Cardiac muscle cell (in vitro differentiated cells and primary cell): ENCODE results near the gene RHEX. TPM values are rescaled to one million over a fixed set of nuclear protein-coding genes. Genes with fewer than 3 reads are reported as not detected.
"Not testable (repeated sequence)": the region's sequence is repeated elsewhere in the genome, so short reads cannot be mapped to it uniquely, and the experiment has no call there.

Experiments used
- DNase-seq, 2 donors: peaks; one replicate each; pipeline versions ENCODE4 v3.0.0 to v3.0.0-alpha.2; 2010 to 2017; ENCODE audit warnings: low read depth in 1 of 2, low spot score in 1 of 2
- H3K27ac ChIP-seq: fragments of 200-600 bp; sonication (generic); 2 replicates; pipeline ENCODE4 v1.5.1; 2016
- H3K27me3 ChIP-seq: fragments of 200-600 bp; sonication (generic); 2 replicates; pipeline ENCODE4 v1.6.0; 2016; ENCODE audit warnings: control low read depth
- H3K36me3 ChIP-seq: fragments of 200-600 bp; sonication (generic); 2 replicates; pipeline ENCODE4 v1.5.1; 2016; ENCODE audit warnings: control low read depth
- H3K4me1 ChIP-seq: fragments of 200-600 bp; sonication (generic); 2 replicates; pipeline ENCODE4 v1.8.1; 2017; ENCODE audit warnings: low read depth, mild to moderate bottlenecking, mixed run types
- H3K4me3 ChIP-seq: fragments of 200-600 bp; sonication (generic); 2 replicates; pipeline ENCODE4 v1.5.1; 2016; ENCODE audit warnings: mild to moderate bottlenecking
- H3K9me3 ChIP-seq: fragments of 200-600 bp; sonication (generic); 2 replicates; pipeline ENCODE4 v1.5.1; 2017; ENCODE audit warnings: low read depth, mild to moderate bottlenecking, control low read depth
- polyA plus RNA-seq: library from polyadenylated mRNA; unstranded; fragments of >200 nt; fragmentation: Nextera tagmentation; extraction: Ambion mirVana; gene quantifications from 2 replicates; pipeline ENCODE4 v1.2.1, GENCODE V29; 2016
- total RNA-seq: library from RNA; depleted of rRNA; stranded (reverse); fragments of >200 nt; gene quantifications from 2 replicates; pipeline ENCODE4 v1.2.3, GENCODE V29; 2016
- TF ChIP-seq, protein P1 (sequence below): IDR thresholded peaks from 2 replicates; pipeline ENCODE4 v1.5.1; 2012; ENCODE audit warnings: low read depth, mild to moderate bottlenecking, low read length

RHEX gene, protein sequence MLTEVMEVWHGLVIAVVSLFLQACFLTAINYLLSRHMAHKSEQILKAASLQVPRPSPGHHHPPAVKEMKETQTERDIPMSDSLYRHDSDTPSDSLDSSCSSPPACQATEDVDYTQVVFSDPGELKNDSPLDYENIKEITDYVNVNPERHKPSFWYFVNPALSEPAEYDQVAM
- total RNA-seq (10.9 and 16.2 TPM in 2 replicates), polyA plus RNA-seq (7.3 and 28.6 TPM in 2 replicates)

DNA sequence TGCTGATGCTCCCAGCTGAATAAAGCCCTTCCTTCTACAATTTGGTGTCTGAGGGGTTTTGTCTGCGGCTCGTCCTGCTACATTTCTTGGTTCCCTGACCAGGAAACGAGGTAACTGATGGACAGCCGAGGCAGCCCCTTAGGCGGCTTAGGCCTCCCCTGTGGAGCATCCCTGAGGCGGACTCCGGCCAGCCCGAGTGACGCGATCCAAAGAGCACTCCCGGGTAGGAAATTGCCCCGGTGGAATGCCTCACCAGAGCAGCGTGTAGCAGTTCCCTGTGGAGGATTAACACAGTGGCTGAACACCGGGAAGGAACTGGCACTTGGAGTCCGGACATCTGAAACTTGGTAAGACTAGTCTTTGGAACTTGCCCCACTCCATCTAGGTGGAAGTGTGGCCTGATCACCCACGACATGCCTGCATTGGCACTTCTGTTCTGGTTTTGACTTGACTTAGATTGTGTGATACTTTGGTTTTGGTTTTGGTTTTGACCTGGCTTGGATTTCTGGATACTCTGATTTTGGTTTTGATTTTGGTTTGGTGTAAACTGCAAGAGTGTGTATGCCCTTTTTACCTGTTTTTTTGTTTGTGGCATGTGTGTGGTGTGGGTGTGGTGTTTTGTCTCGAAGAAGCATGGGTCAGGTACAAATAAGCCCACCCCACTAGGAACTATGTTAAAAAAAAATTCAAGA is at the start of gene RHEX:
TSS of gene RHEX (plus strand) at position 255 of the 692 bp plus-strand sequence. CDS start 44,656 bp downstream, outside the sequence.
- H3K27ac ChIP-seq, H3K27me3 ChIP-seq, H3K36me3 ChIP-seq, H3K4me1 ChIP-seq, H3K9me3 ChIP-seq, H3K4me3 ChIP-seq, DNase-seq: not testable (repeated sequence)

DNA sequence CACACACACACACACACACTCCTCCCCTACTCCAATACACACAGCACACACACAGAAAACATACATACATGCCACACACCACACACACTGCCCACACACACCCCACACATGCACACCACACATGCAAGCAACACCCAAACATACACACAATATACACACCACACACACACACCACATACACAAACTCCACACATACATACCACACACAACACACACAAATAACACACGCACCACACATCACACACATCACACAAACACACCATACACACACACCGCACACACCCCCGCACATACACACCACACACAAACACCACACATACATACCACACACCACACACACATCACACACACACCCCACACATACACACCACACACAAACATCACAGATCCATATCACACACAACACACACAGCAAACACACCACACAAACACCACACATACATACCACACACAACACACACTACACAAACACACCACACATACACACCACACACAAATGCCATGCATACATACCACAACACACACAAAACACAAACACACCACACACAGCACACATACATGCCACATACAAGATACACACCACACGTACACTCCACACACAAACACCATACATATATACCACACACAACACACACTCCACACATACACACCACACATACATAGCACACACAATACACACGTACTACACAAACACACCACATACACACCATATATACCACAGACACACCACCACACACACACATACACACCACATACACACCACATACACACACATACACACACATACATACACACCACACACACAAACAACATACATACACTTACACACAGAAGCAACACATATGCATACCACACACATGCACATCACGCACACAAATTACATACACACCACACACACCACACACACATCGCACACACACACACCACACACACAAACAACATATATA is 48.8 kb upstream of the RHEX start:
- Histone ChIP-seq H3K27ac (peak overlapping the region; percentile 85), H3K27me3 (no peaks in the 10 kb centered on the region), H3K9me3 (no peaks in the 10 kb centered on the region), H3K4me3 (no peak overlapping the region), H3K36me3 (no peaks in the 10 kb centered on the region), H3K4me1 (peaks cover 24% of the 10 kb centered on the region)
- TF ChIP-seq, protein P1, sequence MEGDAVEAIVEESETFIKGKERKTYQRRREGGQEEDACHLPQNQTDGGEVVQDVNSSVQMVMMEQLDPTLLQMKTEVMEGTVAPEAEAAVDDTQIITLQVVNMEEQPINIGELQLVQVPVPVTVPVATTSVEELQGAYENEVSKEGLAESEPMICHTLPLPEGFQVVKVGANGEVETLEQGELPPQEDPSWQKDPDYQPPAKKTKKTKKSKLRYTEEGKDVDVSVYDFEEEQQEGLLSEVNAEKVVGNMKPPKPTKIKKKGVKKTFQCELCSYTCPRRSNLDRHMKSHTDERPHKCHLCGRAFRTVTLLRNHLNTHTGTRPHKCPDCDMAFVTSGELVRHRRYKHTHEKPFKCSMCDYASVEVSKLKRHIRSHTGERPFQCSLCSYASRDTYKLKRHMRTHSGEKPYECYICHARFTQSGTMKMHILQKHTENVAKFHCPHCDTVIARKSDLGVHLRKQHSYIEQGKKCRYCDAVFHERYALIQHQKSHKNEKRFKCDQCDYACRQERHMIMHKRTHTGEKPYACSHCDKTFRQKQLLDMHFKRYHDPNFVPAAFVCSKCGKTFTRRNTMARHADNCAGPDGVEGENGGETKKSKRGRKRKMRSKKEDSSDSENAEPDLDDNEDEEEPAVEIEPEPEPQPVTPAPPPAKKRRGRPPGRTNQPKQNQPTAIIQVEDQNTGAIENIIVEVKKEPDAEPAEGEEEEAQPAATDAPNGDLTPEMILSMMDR, result no peak
- no peak for DNase-seq

DNA sequence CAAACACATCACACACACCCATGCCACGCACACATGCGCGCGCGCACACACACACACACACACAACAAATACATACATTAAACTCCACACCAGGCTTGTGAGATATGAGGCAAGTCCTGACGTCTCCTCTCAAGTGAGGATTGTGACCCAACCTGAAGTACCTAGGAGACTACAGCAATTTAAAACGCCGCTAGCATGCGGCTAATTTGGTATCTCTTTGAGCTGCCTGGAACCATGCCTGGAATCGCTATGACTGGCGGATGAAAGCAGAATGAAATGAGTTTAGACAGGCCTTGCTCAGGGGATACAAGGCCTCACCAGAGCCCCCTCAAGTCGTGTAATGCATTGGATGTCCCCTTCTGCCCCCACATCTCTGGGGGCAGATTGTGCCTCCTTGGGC is 48.1 kb upstream of the RHEX start:
- DNase-seq, result peak in 1 of 2 donors; percentile 60
- H3K4me1 ChIP-seq, result peaks cover 26% of the 10 kb centered on the region
- H3K9me3 ChIP-seq, result no peaks in the 10 kb centered on the region
- no peaks in the 10 kb centered on the region for H3K27me3 ChIP-seq
- TF ChIP-seq, protein P1, result no peak
- no peaks in the 10 kb centered on the region for H3K36me3 ChIP-seq
- peak overlapping the region; percentile 46 for H3K27ac ChIP-seq
- H3K4me3 ChIP-seq, result no peak overlapping the region

DNA sequence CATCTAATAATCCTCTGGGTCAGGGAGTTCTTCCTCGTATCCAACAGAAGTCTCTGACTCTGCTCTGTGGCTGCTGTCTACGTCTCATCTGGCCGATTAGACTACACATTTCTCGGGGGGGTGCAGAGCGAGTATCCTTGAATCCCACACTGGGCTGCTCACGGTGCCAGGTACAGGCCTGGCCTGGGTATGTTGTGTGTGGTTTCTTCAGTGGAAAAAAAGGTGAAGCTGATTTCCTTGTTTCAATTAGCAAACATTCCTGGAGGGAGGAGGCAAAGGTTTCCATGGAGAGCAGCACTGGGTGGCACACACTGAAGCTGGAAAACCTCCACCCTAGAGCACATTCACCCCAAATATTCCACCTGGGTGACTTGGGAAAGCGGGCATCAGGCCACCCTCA is 47.7 kb upstream of the RHEX start:
- Histone ChIP-seq H3K36me3 (no peaks in the 10 kb centered on the region), H3K4me1 (peaks cover 30% of the 10 kb centered on the region), H3K27me3 (no peaks in the 10 kb centered on the region), H3K9me3 (no peaks in the 10 kb centered on the region), H3K4me3 (no peak overlapping the region), H3K27ac (peak overlapping the region; percentile 46)
- TF ChIP-seq, protein P1, result no peak
- DNase-seq, result no peak

DNA sequence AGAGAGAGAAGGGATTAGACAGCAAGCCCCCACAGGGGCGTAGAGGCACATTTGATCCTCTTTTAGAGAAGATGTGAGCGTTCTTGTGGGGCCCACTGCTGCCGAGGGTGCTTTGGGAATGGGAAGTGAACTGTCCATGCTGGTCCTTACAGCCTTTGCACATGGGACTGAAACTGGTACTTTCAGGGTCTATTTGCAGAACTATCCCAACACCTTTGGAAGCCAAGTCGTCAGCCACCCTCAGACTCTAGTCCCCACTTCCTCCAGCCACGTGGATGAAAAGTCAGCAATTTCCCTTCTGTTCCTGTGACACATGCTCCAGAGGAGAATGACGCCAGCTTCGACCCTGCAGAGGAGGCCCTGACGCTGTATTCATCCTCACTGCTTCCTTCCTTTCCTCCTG is 47.2 kb upstream of the RHEX start:
- no peaks in the 10 kb centered on the region for H3K9me3 ChIP-seq
- peak overlapping the region; percentile 22 for H3K27ac ChIP-seq
- TF ChIP-seq, protein P1, result no peak
- H3K36me3 ChIP-seq, result no peaks in the 10 kb centered on the region
- H3K4me3 ChIP-seq, result no peak overlapping the region
- no peak for DNase-seq
- no peaks in the 10 kb centered on the region for H3K27me3 ChIP-seq
- H3K4me1 ChIP-seq, result peaks cover 31% of the 10 kb centered on the region
